Measurements from ENCODE around the gene TMPRSS6. TPM values are rescaled to one million over a fixed set of nuclear protein-coding genes. Genes with fewer than 3 reads are reported as not detected.

The TMPRSS6 gene
- total and polyA plus RNA-seq, 2 of the 13 experiments (the other 11 are each of a cell fraction or from before 2014, with no cell fraction given) = 4.2 to 4.8 TPM

DNA sequence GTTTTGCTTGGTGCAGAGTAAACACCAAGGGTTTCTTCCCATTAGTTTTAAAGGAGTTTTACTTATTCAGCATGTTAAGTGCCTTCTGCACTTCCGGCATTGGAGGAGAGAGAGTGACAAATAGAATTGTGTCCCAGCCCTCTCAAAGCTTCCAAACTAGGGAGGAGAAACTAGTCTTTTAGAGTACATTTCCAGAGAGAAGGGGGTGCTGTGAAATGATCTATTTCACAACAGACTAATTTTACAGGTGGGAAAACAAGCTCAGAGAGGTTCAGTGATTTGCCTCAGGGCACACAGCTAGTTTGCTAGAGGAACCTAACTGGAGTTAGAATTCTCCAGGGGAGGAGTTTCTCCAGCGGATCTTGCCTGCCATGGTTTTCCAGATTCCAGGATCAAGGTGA is 77.4 kb downstream of the TMPRSS6 start (continued):
- TF ChIP-seq, protein P1, sequence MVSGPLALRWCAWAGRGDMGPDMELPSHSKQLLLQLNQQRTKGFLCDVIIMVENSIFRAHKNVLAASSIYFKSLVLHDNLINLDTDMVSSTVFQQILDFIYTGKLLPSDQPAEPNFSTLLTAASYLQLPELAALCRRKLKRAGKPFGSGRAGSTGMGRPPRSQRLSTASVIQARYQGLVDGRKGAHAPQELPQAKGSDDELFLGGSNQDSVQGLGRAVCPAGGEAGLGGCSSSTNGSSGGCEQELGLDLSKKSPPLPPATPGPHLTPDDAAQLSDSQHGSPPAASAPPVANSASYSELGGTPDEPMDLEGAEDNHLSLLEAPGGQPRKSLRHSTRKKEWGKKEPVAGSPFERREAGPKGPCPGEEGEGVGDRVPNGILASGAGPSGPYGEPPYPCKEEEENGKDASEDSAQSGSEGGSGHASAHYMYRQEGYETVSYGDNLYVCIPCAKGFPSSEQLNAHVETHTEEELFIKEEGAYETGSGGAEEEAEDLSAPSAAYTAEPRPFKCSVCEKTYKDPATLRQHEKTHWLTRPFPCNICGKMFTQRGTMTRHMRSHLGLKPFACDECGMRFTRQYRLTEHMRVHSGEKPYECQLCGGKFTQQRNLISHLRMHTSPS (CRISPR knock-in tag; IDR thresholded peaks at IDR 0.05; ENCODE audit: low read depth) = no peak
- TF ChIP-seq DNMT3B (CRISPR knock-in tag; conservative IDR thresholded peaks at IDR 0.05) (no peak), ZNF878 (CRISPR knock-in tag; IDR thresholded peaks at IDR 0.05) (no peak), PCBP1 (IDR thresholded peaks at IDR 0.05; ENCODE audit: borderline replicate concordance, low read depth, low read length) (no peak), ZNF713 (CRISPR knock-in tag; IDR thresholded peaks at IDR 0.05) (no peak), ZNF3 (CRISPR knock-in tag; IDR thresholded peaks at IDR 0.05) (no peak), ZNF30 (CRISPR knock-in tag; IDR thresholded peaks at IDR 0.05) (no peak), KMT2B (CRISPR knock-in tag; IDR thresholded peaks at IDR 0.05) (no peak), EED (CRISPR knock-in tag; IDR thresholded peaks at IDR 0.05) (no peak), SAP130 (CRISPR knock-in tag; IDR thresholded peaks at IDR 0.05; ENCODE audit: low read depth) (no peak), HNRNPUL1 (IDR thresholded peaks at IDR 0.05; ENCODE audit: low read depth, low read length) (no peak), HDAC1 (CRISPR knock-in tag; IDR thresholded peaks at IDR 0.05) (no peak), CCAR2 (optimal IDR thresholded peaks at IDR 0.05; ENCODE audit: low read depth, low read length) (no peak), SNAPC2 (CRISPR knock-in tag; IDR thresholded peaks at IDR 0.05) (no peak)
- TF ChIP-seq, protein P2, sequence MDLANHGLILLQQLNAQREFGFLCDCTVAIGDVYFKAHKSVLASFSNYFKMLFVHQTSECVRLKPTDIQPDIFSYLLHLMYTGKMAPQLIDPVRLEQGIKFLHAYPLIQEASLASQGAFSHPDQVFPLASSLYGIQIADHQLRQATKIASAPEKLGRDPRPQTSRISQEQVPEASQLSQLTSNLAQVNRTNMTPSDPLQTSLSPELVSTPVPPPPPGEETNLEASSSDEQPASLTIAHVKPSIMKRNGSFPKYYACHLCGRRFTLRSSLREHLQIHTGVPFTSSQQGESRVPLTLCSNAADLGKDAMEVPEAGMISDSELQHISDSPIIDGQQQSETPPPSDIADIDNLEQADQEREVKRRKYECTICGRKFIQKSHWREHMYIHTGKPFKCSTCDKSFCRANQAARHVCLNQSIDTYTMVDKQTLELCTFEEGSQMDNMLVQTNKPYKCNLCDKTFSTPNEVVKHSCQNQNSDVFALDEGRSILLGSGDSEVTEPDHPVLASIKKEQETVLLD (CRISPR knock-in tag; IDR thresholded peaks at IDR 0.05; ENCODE audit: low read depth) = 0 out of 2 replicates have a peak, but pooled peaks have one; percentile 3
- TF ChIP-seq, protein P3, sequence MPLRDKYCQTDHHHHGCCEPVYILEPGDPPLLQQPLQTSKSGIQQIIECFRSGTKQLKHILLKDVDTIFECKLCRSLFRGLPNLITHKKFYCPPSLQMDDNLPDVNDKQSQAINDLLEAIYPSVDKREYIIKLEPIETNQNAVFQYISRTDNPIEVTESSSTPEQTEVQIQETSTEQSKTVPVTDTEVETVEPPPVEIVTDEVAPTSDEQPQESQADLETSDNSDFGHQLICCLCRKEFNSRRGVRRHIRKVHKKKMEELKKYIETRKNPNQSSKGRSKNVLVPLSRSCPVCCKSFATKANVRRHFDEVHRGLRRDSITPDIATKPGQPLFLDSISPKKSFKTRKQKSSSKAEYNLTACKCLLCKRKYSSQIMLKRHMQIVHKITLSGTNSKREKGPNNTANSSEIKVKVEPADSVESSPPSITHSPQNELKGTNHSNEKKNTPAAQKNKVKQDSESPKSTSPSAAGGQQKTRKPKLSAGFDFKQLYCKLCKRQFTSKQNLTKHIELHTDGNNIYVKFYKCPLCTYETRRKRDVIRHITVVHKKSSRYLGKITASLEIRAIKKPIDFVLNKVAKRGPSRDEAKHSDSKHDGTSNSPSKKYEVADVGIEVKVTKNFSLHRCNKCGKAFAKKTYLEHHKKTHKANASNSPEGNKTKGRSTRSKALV (CRISPR knock-in tag; IDR thresholded peaks at IDR 0.05) = no peak
- TF ChIP-seq, protein P4, sequence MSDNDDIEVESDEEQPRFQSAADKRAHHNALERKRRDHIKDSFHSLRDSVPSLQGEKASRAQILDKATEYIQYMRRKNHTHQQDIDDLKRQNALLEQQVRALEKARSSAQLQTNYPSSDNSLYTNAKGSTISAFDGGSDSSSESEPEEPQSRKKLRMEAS (IDR thresholded peaks at IDR 0.05) = peak; percentile 6; the same call in 1 of the 2 replicates
- TF ChIP-seq, protein P5, sequence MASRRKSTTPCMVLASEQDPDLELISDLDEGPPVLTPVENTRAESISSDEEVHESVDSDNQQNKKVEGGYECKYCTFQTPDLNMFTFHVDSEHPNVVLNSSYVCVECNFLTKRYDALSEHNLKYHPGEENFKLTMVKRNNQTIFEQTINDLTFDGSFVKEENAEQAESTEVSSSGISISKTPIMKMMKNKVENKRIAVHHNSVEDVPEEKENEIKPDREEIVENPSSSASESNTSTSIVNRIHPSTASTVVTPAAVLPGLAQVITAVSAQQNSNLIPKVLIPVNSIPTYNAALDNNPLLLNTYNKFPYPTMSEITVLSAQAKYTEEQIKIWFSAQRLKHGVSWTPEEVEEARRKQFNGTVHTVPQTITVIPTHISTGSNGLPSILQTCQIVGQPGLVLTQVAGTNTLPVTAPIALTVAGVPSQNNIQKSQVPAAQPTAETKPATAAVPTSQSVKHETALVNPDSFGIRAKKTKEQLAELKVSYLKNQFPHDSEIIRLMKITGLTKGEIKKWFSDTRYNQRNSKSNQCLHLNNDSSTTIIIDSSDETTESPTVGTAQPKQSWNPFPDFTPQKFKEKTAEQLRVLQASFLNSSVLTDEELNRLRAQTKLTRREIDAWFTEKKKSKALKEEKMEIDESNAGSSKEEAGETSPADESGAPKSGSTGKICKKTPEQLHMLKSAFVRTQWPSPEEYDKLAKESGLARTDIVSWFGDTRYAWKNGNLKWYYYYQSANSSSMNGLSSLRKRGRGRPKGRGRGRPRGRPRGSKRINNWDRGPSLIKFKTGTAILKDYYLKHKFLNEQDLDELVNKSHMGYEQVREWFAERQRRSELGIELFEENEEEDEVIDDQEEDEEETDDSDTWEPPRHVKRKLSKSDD (CRISPR knock-in tag; IDR thresholded peaks at IDR 0.05; ENCODE audit: low read depth) = no peak
- TF ChIP-seq, protein P6, sequence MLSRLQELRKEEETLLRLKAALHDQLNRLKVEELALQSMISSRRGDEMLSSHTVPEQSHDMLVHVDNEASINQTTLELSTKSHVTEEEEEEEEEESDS (CRISPR knock-in tag; IDR thresholded peaks at IDR 0.05; ENCODE audit: borderline replicate concordance) = no peak
- TF ChIP-seq, protein P7, sequence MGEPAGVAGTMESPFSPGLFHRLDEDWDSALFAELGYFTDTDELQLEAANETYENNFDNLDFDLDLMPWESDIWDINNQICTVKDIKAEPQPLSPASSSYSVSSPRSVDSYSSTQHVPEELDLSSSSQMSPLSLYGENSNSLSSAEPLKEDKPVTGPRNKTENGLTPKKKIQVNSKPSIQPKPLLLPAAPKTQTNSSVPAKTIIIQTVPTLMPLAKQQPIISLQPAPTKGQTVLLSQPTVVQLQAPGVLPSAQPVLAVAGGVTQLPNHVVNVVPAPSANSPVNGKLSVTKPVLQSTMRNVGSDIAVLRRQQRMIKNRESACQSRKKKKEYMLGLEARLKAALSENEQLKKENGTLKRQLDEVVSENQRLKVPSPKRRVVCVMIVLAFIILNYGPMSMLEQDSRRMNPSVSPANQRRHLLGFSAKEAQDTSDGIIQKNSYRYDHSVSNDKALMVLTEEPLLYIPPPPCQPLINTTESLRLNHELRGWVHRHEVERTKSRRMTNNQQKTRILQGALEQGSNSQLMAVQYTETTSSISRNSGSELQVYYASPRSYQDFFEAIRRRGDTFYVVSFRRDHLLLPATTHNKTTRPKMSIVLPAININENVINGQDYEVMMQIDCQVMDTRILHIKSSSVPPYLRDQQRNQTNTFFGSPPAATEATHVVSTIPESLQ (CRISPR knock-in tag; conservative IDR thresholded peaks at IDR 0.05) = no peak; the same call in 1 of the 2 replicates
